HG03558 (cell line): ENCODE measurements around the gene DDX39B.
"Not testable (repeated sequence)": the region's sequence is repeated elsewhere in the genome, so short reads cannot be mapped to it uniquely, and the experiment has no call there.

ENCODE experiments used
- ATAC-seq: cut with Tn5 transposase; IDR thresholded peaks from one replicate; pipeline ENCODE4 v1.9.1; 2021; ENCODE audit warnings: moderate number of reproducible peaks; ENCODE audit not compliant: unreplicated experiment; ENCODE audit errors: extremely low read depth

The DDX39B gene

GRCh38 chr6:31541658-31542521, at the start of gene DDX39B:
Gene DDX39B, minus strand, starts transcription at chr6:31542003. Its CDS starts 1,471 bp downstream, at chr6:31540532.
- ATAC-seq: no peak

GRCh38 chr6:31590691-31591090, 48.9 kb upstream of the DDX39B start:
- not testable (repeated sequence) for ATAC-seq

GRCh38 chr6:31588871-31589650, 47.3 kb upstream of the DDX39B start:
- no peak for ATAC-seq

GRCh38 chr6:31587791-31588777, 46.3 kb upstream of the DDX39B start:
- ATAC-seq: no peak

GRCh38 chr6:31586599-31587281, 44.9 kb upstream of the DDX39B start:
- ATAC-seq: no peak

GRCh38 chr6:31586008-31586407, 44.2 kb upstream of the DDX39B start, which contains the start of gene LST1:
Gene LST1, plus strand, starts transcription at chr6:31586277. Its CDS starts 1,023 bp downstream, at chr6:31587300.
- no peak for ATAC-seq

- ATAC-seq: no peak
Measured at GRCh38 chr6:31585491-31585890, 43.7 kb upstream of the DDX39B start.

GRCh38 chr6:31582230-31582643, 40.4 kb upstream of the DDX39B start, which contains the start of gene LTB:
Gene LTB, minus strand, starts transcription at chr6:31582424. Its CDS starts 7 bp downstream, at chr6:31582417.
- ATAC-seq: no peak

- no peak for ATAC-seq
Measured at GRCh38 chr6:31581434-31582229, 39.8 kb upstream of the DDX39B start.

GRCh38 chr6:31580807-31581433, 39.1 kb upstream of the DDX39B start:
- ATAC-seq: no peak

GRCh38 chr6:31580438-31580740, 38.6 kb upstream of the DDX39B start:
- ATAC-seq: no peak

- ATAC-seq: no peak
Measured at GRCh38 chr6:31579546-31580437, 38.0 kb upstream of the DDX39B start.

GRCh38 chr6:31579119-31579505, 37.3 kb upstream of the DDX39B start:
- no peak for ATAC-seq

GRCh38 chr6:31578184-31579118, 36.6 kb upstream of the DDX39B start:
- ATAC-seq: no peak

GRCh38 chr6:31577579-31577966, 35.8 kb upstream of the DDX39B start:
- no peak for ATAC-seq

- ATAC-seq: no peak
Measured at GRCh38 chr6:31576897-31577578, 35.2 kb upstream of the DDX39B start.
